ENCODE results near the gene ARL16.

DNA sequence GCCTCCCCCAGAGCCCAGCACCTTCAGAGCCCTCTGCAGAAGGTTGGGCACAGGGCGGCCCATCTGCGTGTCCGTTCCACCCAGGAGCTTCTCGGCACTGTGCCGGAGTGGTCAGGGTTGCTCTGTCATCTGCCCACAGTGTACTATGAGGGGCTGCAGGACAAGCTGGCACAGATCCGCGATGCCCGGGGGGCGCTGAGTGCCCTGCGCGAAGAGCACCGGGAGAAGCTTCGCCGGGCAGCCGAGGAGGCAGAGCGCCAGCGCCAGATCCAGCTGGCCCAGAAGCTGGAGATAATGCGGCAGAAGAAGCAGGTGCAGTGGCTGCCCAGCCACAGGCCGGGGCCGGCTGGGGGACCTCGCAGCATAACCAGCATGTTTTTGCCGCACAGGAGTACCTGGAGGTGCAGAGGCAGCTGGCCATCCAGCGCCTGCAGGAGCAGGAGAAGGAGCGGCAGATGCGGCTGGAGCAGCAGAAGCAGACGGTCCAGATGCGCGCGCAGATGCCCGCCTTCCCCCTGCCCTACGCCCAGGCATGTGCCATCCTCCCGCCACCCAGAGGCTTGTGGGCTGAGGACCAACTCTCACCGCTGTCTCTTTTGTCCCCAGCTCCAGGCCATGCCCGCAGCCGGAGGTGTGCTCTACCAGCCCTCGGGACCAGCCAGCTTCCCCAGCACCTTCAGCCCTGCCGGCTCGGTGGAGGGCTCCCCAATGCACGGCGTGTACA lies 12.8 kb upstream of the ARL16 start:
- TF ChIP-seq, protein P1, sequence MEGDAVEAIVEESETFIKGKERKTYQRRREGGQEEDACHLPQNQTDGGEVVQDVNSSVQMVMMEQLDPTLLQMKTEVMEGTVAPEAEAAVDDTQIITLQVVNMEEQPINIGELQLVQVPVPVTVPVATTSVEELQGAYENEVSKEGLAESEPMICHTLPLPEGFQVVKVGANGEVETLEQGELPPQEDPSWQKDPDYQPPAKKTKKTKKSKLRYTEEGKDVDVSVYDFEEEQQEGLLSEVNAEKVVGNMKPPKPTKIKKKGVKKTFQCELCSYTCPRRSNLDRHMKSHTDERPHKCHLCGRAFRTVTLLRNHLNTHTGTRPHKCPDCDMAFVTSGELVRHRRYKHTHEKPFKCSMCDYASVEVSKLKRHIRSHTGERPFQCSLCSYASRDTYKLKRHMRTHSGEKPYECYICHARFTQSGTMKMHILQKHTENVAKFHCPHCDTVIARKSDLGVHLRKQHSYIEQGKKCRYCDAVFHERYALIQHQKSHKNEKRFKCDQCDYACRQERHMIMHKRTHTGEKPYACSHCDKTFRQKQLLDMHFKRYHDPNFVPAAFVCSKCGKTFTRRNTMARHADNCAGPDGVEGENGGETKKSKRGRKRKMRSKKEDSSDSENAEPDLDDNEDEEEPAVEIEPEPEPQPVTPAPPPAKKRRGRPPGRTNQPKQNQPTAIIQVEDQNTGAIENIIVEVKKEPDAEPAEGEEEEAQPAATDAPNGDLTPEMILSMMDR (IDR thresholded peaks at IDR 0.05; ENCODE audit: low read depth, low read length) = no peak
- TF ChIP-seq EZH2phosphoT487 (IDR thresholded peaks at IDR 0.05; ENCODE audit: low read depth) = no peak

Data from OCI-LY3 (cell line).